ENCODE measurements around the gene CEP112. TPM values are rescaled to one million over a fixed set of nuclear protein-coding genes. Genes with fewer than 3 reads are reported as not detected.

CEP112 gene
- total and polyA plus RNA-seq, 10 of the 15 experiments (the other 5 are each of a cell fraction or from before 2014, with no cell fraction given) = 0.11 to 3.8 (median 0.32) TPM; not detected in 1

DNA sequence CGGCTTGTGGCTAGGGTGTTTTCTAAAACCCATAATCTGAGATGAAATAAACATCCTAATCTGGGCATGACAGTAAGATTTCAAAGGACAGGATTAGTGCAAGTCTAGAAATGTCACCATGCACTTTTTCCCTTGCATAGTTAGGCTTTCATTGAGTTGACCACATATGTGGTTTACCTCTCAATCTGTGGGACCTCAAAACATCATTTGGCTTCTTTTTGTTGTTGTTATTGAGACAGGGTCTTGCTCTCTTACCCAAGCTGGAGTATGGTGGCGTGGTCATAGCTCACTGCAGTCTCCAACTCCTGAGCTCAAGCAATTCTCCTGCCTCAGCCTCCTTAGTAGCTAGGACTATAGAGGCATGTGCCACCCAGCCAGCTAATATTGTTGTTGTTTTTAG is 197.8 kb downstream of the CEP112 start:
- SMC1A ChIA-PET (ENCODE audit: uncharacterized antibody, unreplicated experiment) = no interaction called here
- 0% methylated on average over 2 of the region's 2 CpGs for WGBS (ENCODE audit: insufficient coverage, insufficient replicate concordance, low lambda C conversion rate, missing lambda C conversion rate)
- BruUV-seq (replicated peaks) = no TSS peak

More for the DNA sequence above, 197.8 kb downstream of the CEP112 start:
- no peak for TF ChIP-seq E2F4 (IDR thresholded peaks at IDR 0.05; ENCODE audit: low read depth, low read length)
- no peak for TF ChIP-seq FOS (IDR thresholded peaks at IDR 0.05; ENCODE audit: borderline replicate concordance, extremely low read depth, insufficient read length)
- no peak for TF ChIP-seq SMC3 (IDR thresholded peaks at IDR 0.05; ENCODE audit: borderline replicate concordance, low read length)
- TF ChIP-seq CBX5 (IDR thresholded peaks at IDR 0.05; ENCODE audit: low read depth) = no peak
- no peak for TF ChIP-seq EED (IDR thresholded peaks at IDR 0.05; ENCODE audit: low read depth)
- TF ChIP-seq MLLT1 (IDR thresholded peaks at IDR 0.05) = no peak
- TF ChIP-seq RAD21 (IDR thresholded peaks at IDR 0.05; ENCODE audit: insufficient read depth, low read depth, low read length) = no peak
- TF ChIP-seq ZSCAN29 (IDR thresholded peaks at IDR 0.05) = no peak
- DNase-seq (ENCODE audit: low read depth, low spot score) (no peak), FAIRE-seq (no peak), ATAC-seq (no peak)
- intact Hi-C loops (cut with micrococcal nuclease; ENCODE audit: unreplicated experiment) = no loop called here
- Histone ChIP-seq H2AFZ (ENCODE audit: control insufficient read depth, low read depth, low read length) (no peak overlapping the region), H3K79me2 (ENCODE audit: control insufficient read depth, insufficient read depth, low read length) (no peaks in the 10 kb centered on the region), H4K20me1 (ENCODE audit: control insufficient read depth, insufficient read depth) (no peaks in the 10 kb centered on the region), H3K27me3 (replicated peaks in 1 of 2; ENCODE audit: control insufficient read depth in 2 of 2, insufficient read depth in 2 of 2, low read length in 1 of 2) (no peaks in the 10 kb centered on the region), H3K4me3 (no peak overlapping the region), H3K4me1 (ENCODE audit: control insufficient read depth, insufficient read depth, low read length) (no peaks in the 10 kb centered on the region), H3K4me2 (ENCODE audit: control insufficient read depth, insufficient read depth) (no peak overlapping the region), H3K9ac (ENCODE audit: control insufficient read depth, insufficient read depth, low read length) (no peak overlapping the region), H3K9me3 (replicated peaks; ENCODE audit: control insufficient read depth, insufficient read depth, low read length) (no peaks in the 10 kb centered on the region), H3K36me3 (ENCODE audit: control insufficient read depth in 2 of 2, insufficient read depth in 2 of 2, low read length in 1 of 2) (no peaks in the 10 kb centered on the region), H3K27ac (ENCODE audit: control insufficient read depth, insufficient read depth) (no peak overlapping the region)
- ChIA-PET POLR2A (no interaction called here), CTCF (interaction anchor here (1.3 kb wide), 1 partner anchor 10 kb away, joined by 3 read pairs; no protein-coding TSS in a partner anchor), RAD21 (ENCODE audit: unreplicated experiment) (no interaction called here)
- in situ Hi-C loops (cut with MboI) = loop anchor here (25.0 kb wide), 1 partner anchor 707 kb away; no protein-coding TSS in a partner anchor

Data from GM12878 (cell line).